ENCODE data around the gene TRAPPC2. TPM values are rescaled to one million over a fixed set of nuclear protein-coding genes. Genes with fewer than 3 reads are reported as not detected.
A peak's percentile ranks its signal among the peaks of the same experiment; 100 is the strongest.

Gene TRAPPC2
- total and polyA plus RNA-seq, 9 of the 15 experiments (the other 6 are each of a cell fraction or from before 2014, with no cell fraction given): 10.3 to 30.6 (median 18.6) TPM

DNA sequence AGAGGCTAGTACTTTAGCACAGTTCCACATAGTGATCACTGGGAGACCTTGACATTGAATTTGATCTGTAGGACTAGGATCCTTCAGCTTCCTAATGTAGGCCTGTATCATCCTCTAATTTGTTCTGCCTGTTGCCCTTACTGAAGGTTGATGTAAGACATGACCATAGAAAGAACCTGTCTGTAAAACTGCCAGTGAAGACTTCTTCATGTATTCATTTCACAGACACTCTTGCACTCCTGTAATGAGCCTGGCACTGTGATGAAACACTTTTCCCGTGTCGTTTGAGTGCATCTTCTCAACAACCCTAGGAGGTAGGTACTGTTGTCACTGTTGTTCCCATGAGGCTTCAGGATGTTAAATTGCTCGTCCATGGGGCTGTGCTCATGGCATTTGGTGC, 30.8 kb downstream of the TRAPPC2 start:
- Histone ChIP-seq H3K79me2 (ENCODE audit: control insufficient read depth, insufficient read depth, low read length) (peaks cover 83% of the 10 kb centered on the region), H3K27me3 (ENCODE audit: control insufficient read depth in 2 of 2, insufficient read depth in 2 of 2, low read length in 2 of 2) (no peaks in the 10 kb centered on the region), H3K9me3 (replicated peaks; ENCODE audit: control insufficient read depth, insufficient read depth, low read depth, low read length) (no peaks in the 10 kb centered on the region), H3K36me3 (ENCODE audit: control insufficient read depth, insufficient read depth, low read length) (peaks cover 34% of the 10 kb centered on the region), H4K20me1 (replicated peaks; ENCODE audit: control insufficient read depth, insufficient read depth, low read length) (no peaks in the 10 kb centered on the region; the same call in 1 of the 2 replicates), H3K4me3 (no peak overlapping the region), H3K4me1 (replicated peaks in 1 of 2; ENCODE audit: control insufficient read depth in 2 of 2, insufficient read depth in 2 of 2, low read length in 2 of 2) (peaks cover 4 to 22% of the 10 kb centered on the region in 2 experiments), H3K9me1 (ENCODE audit: control insufficient read depth, insufficient read depth, low read length) (no peaks in the 10 kb centered on the region), H3K27ac (ENCODE audit: extremely low read depth, low read depth, low read length) (no peak overlapping the region), H3K9ac (ENCODE audit: insufficient read depth in 1 of 2, low read depth in 2 of 2, low read length in 2 of 2) (no peak overlapping the region), H3K4me2 (ENCODE audit: insufficient read depth, low read length) (0 out of 2 replicates have a peak overlapping the region, but pooled peaks have one; percentile 7), H2AFZ (ENCODE audit: low read depth, low read length) (no peak overlapping the region)
- intact Hi-C loops (cut with micrococcal nuclease) (no loop called here), in situ Hi-C loops (cut with MboI) (no loop called here)
- ChIA-PET POLR2A (interaction anchor here (1.0 kb wide), 2 partner anchors 9 to 10 kb away, joined by 3 to 5 read pairs; no protein-coding TSS in a partner anchor), CTCF (ENCODE audit: low intra/inter-chr PET ratio) (no interaction called here)
- FAIRE-seq: no peak
- no TSS peak for BruUV-seq (replicated peaks)
- TF ChIP-seq ZNF584 (CRISPR knock-in tag; IDR thresholded peaks at IDR 0.05; ENCODE audit: low read depth) (no peak), NR3C1 (CRISPR knock-in tag; IDR thresholded peaks at IDR 0.05) (no peak), CHCHD3 (CRISPR knock-in tag; IDR thresholded peaks at IDR 0.05) (no peak), TCF7 (IDR thresholded peaks at IDR 0.05; ENCODE audit: borderline replicate concordance) (no peak), ZNF444 (CRISPR knock-in tag; IDR thresholded peaks at IDR 0.05) (no peak)
- TF ChIP-seq, protein P1, sequence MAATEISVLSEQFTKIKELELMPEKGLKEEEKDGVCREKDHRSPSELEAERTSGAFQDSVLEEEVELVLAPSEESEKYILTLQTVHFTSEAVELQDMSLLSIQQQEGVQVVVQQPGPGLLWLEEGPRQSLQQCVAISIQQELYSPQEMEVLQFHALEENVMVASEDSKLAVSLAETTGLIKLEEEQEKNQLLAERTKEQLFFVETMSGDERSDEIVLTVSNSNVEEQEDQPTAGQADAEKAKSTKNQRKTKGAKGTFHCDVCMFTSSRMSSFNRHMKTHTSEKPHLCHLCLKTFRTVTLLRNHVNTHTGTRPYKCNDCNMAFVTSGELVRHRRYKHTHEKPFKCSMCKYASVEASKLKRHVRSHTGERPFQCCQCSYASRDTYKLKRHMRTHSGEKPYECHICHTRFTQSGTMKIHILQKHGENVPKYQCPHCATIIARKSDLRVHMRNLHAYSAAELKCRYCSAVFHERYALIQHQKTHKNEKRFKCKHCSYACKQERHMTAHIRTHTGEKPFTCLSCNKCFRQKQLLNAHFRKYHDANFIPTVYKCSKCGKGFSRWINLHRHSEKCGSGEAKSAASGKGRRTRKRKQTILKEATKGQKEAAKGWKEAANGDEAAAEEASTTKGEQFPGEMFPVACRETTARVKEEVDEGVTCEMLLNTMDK (IDR thresholded peaks at IDR 0.05; ENCODE audit: borderline replicate concordance, insufficient read depth, low read depth, low read length, poor library complexity, severe bottlenecking): no peak
- TF ChIP-seq, protein P2, sequence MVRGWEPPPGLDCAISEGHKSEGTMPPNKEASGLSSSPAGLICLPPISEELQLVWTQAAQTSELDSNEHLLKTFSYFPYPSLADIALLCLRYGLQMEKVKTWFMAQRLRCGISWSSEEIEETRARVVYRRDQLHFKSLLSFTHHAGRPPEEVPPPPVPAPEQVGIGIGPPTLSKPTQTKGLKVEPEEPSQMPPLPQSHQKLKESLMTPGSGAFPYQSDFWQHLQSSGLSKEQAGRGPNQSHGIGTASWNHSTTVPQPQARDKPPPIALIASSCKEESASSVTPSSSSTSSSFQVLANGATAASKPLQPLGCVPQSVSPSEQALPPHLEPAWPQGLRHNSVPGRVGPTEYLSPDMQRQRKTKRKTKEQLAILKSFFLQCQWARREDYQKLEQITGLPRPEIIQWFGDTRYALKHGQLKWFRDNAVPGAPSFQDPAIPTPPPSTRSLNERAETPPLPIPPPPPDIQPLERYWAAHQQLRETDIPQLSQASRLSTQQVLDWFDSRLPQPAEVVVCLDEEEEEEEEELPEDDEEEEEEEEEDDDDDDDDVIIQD (CRISPR knock-in tag; IDR thresholded peaks at IDR 0.05): no peak
- no peak; the same call in 2 of the 3 replicates for ATAC-seq
- 52% methylated on average over 3 of the region's 3 CpGs for WGBS (ENCODE audit: insufficient coverage, low coverage, missing lambda C conversion rate)
- DNase-seq (ENCODE audit: extremely low read depth in 1 of 4, low spot score in 3 of 4): no peak

Measured in K562 (cell line).